Choroid plexus epithelial cell (primary cell): ENCODE measurements around the gene SF3A1.

ENCODE experiments used
- DNase-seq: peaks from one replicate; pipeline ENCODE4 v3.0.0-alpha.2; 2010; ENCODE audit warnings: low read depth
- H3K4me3 ChIP-seq: 2 replicates; pipeline ENCODE4 v1.5.1; 2011; ENCODE audit warnings: low read depth, mild to moderate bottlenecking, control low read depth, low read length, moderate library complexity
- CTCF ChIP-seq: conservative IDR thresholded peaks from 2 replicates; pipeline ENCODE4 v1.5.1; 2011; ENCODE audit warnings: low read depth, mild to moderate bottlenecking, control low read depth, inconsistent platforms, low read length, moderate library complexity

SF3A1 gene

GRCh38 chr22:30371981-30372380 is 15.3 kb upstream of the SF3A1 start:
- no peak overlapping the region for H3K4me3 ChIP-seq
- no peak for TF ChIP-seq CTCF
- DNase-seq, result no peak

- no peak for TF ChIP-seq CTCF
- no peak overlapping the region for H3K4me3 ChIP-seq
- no peak for DNase-seq
Measured at GRCh38 chr22:30371321-30371720, 14.6 kb upstream of the SF3A1 start.

GRCh38 chr22:30370641-30371230 is 14.0 kb upstream of the SF3A1 start:
- no peak for DNase-seq

GRCh38 chr22:30368420-30368819 is 11.7 kb upstream of the SF3A1 start:
- no peak for DNase-seq
- no peak for TF ChIP-seq CTCF
- H3K4me3 ChIP-seq, result no peak overlapping the region

More at GRCh38 chr22:30370641-30371230, 14.0 kb upstream of the SF3A1 start:
- no peak for TF ChIP-seq CTCF
- H3K4me3 ChIP-seq, result no peak overlapping the region

GRCh38 chr22:30365891-30366290 is 9.2 kb upstream of the SF3A1 start:
- DNase-seq, result no peak
- no peak overlapping the region for H3K4me3 ChIP-seq
- TF ChIP-seq CTCF, result no peak

- TF ChIP-seq CTCF, result no peak
- DNase-seq, result peak; percentile 11
Measured at GRCh38 chr22:30362651-30363281, 6.1 kb upstream of the SF3A1 start.

More at GRCh38 chr22:30362651-30363281, 6.1 kb upstream of the SF3A1 start:
- H3K4me3 ChIP-seq, result no peak overlapping the region
